ENCODE measurements around the gene LDHD. TPM values are rescaled to one million over a fixed set of nuclear protein-coding genes. Genes with fewer than 3 reads are reported as not detected.

Gene LDHD
- total RNA-seq, 1 donor from 2014 or later, result 0.65 TPM

DNA sequence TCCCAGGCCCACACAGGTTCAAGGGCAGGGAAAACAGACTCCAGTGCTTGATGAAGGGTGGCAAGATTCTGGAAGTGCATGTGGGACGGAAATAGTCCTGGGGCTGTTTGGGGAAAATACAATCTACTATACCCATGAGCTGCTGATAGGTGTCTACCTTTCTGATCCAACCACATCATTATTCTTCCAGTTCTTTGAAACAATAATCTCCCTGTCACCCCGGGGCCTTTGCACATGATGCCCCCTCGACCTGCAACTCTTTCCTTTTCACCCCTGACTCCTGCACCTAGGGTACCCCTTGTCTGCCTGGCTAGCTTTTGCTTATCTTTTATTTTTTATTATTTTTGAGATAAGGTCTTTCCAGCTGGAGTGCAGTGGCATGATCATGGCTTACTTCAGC lies 45.0 kb downstream of the LDHD start:
- DNase-seq (ENCODE audit: low spot score in 2 of 2, unreplicated experiment in 2 of 2), result no peak
- no peak overlapping the region for H3K27ac Mint-ChIP-seq
- H3K4me3 Mint-ChIP-seq, result no peak overlapping the region
- H3K36me3 Mint-ChIP-seq, result peaks cover 1% of the 10 kb centered on the region
- H3K27me3 Mint-ChIP-seq (ENCODE audit: low read depth), result no peaks in the 10 kb centered on the region
- TF ChIP-seq CTCF (IDR thresholded peaks at IDR 0.05; ENCODE audit: unreplicated experiment), result no peak
- peaks cover 2% of the 10 kb centered on the region for H3K9me3 Mint-ChIP-seq
- peaks cover 32% of the 10 kb centered on the region for H3K4me1 Mint-ChIP-seq

GRCh38 chr16:75070012-75070841 lies 46.4 kb downstream of the LDHD start:
- Mint-ChIP-seq H3K27me3 (ENCODE audit: low read depth) (no peaks in the 10 kb centered on the region), H3K9me3 (no peaks in the 10 kb centered on the region), H3K4me1 (peaks cover 36% of the 10 kb centered on the region), H3K27ac (peak overlapping the region; percentile 69), H3K36me3 (no peaks in the 10 kb centered on the region), H3K4me3 (no peak overlapping the region)
- no peak for TF ChIP-seq CTCF (IDR thresholded peaks at IDR 0.05; ENCODE audit: unreplicated experiment)
- no peak for DNase-seq (ENCODE audit: low spot score in 2 of 2, unreplicated experiment in 2 of 2)

DNA sequence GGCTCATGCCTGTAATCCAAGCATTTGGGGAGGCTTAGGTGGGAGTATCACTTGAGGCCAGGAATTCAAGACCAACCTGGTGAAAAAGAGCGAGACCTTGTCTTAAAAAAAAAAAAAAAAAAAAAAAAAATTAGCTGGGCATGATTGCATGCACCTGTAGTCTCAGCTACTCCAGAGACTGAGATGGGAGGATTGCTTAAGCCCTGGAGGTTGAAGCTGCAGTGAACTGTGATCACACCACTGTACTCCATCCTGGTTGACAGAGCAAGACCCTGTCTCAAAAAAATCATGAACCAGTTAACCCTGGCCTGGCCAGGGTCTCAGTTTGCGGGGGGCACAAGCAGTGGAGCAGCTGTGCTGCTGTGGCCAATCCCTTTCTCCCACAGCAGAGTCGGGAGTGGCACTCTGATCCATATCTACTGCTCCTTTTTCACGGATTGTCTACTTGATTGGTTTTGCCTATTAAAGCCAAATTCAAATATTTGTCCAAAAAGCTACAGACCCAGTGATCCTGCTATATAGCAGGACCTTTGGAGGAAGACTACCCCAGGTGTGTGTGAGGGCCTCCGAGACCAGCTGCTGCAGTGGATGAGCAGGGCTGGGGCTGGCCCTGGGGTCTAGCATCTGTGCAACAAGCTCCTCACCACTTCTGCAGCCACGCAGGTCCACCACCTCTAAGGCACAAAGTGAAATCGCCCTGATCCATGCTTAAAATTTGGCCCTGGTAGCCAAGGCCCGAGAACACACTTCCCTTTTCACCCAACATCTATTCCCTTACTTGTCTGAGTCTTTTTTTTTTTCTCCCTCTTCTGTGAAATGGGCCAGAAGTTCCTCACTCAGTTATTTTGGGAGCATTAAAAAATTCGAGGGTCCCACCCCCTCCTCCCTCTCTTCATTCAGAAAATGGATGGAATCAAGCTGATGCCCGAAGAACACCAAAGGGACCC lies 48.2 kb downstream of the LDHD start:
- no peaks in the 10 kb centered on the region for H3K27me3 Mint-ChIP-seq (ENCODE audit: low read depth)
- no peak for DNase-seq (ENCODE audit: low spot score in 2 of 2, unreplicated experiment in 2 of 2)
- H3K4me3 Mint-ChIP-seq, result no peak overlapping the region
- H3K9me3 Mint-ChIP-seq, result no peaks in the 10 kb centered on the region
- H3K36me3 Mint-ChIP-seq, result no peaks in the 10 kb centered on the region
- H3K27ac Mint-ChIP-seq, result no peak overlapping the region
- TF ChIP-seq CTCF (IDR thresholded peaks at IDR 0.05; ENCODE audit: unreplicated experiment), result no peak
- H3K4me1 Mint-ChIP-seq, result peaks cover 38% of the 10 kb centered on the region

- peaks cover 50% of the 10 kb centered on the region for H3K4me1 Mint-ChIP-seq
- H3K27me3 Mint-ChIP-seq (ENCODE audit: low read depth), result no peaks in the 10 kb centered on the region
- no peak for TF ChIP-seq CTCF (IDR thresholded peaks at IDR 0.05; ENCODE audit: unreplicated experiment)
- no peak overlapping the region for H3K27ac Mint-ChIP-seq
- no peaks in the 10 kb centered on the region for H3K9me3 Mint-ChIP-seq
- H3K36me3 Mint-ChIP-seq, result no peaks in the 10 kb centered on the region
- no peak overlapping the region for H3K4me3 Mint-ChIP-seq
- no peak for DNase-seq (ENCODE audit: low spot score in 2 of 2, unreplicated experiment in 2 of 2)
Observed at GRCh38 chr16:75066861-75067447, 49.6 kb downstream of the LDHD start.

DNA sequence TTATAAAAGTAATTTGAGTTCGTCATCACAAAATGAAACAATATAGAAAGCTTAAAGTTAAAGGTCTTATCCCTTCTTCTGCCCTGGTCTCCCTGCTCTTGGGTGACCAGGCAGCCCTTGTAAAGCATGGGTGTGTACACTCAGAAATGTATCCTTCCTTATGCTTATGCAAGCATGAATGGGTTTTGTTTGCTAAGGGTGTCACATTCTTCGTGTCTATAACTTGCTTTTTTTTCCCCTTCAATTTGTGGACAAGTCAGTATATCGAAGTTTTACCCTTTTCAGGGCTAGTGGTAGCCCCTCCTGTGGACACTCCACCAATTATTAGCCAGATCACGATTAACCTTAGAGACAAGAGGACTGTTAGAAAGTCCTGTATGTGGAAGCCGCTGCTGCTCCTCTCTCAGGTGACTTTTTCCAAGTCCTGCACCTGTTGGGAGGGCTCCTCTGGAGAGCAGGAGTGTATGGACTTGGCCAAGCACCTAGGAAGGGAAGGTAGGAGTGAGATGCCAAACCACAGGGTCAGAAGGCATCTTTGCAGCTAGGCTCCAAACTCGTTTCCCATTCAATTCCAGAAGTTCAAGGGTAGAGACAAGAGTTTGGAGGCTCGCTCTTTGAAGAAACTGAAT lies 50.9 kb downstream of the LDHD start:
- H3K27me3 Mint-ChIP-seq (ENCODE audit: low read depth), result no peaks in the 10 kb centered on the region
- no peak overlapping the region for H3K4me3 Mint-ChIP-seq
- H3K27ac Mint-ChIP-seq, result peak overlapping the region; percentile 19
- no peaks in the 10 kb centered on the region for H3K36me3 Mint-ChIP-seq
- no peak for TF ChIP-seq CTCF (IDR thresholded peaks at IDR 0.05; ENCODE audit: unreplicated experiment)
- H3K4me1 Mint-ChIP-seq, result peaks cover 56% of the 10 kb centered on the region
- DNase-seq (ENCODE audit: low spot score in 2 of 2, unreplicated experiment in 2 of 2), result no peak
- H3K9me3 Mint-ChIP-seq, result no peaks in the 10 kb centered on the region
